ENCODE data around the gene GJC2.
"Not testable (repeated sequence)": the region's sequence is repeated elsewhere in the genome, so short reads cannot be mapped to it uniquely, and the experiment has no call there.

Gene GJC2

GRCh38 chr1:228173528-228174481, 24.1 kb downstream of the GJC2 start:
- DNase-seq (ENCODE audit: low spot score), result peak; percentile 78

- DNase-seq (ENCODE audit: low spot score), result peak; percentile 82
Observed at GRCh38 chr1:228174482-228175315, 25.0 kb downstream of the GJC2 start.

GRCh38 chr1:228175316-228176023, 25.7 kb downstream of the GJC2 start:
- DNase-seq (ENCODE audit: low spot score), result peak; percentile 60

- DNase-seq (ENCODE audit: low spot score), result peak; percentile 37
Observed at GRCh38 chr1:228176024-228176395, 26.3 kb downstream of the GJC2 start.

GRCh38 chr1:228176461-228177182, 26.9 kb downstream of the GJC2 start:
- no peak for DNase-seq (ENCODE audit: low spot score)

GRCh38 chr1:228177183-228177475, 27.4 kb downstream of the GJC2 start:
- peak; percentile 50 for DNase-seq (ENCODE audit: low spot score)

- DNase-seq (ENCODE audit: low spot score), result peak; percentile 68
Observed at GRCh38 chr1:228177721-228178710, 28.3 kb downstream of the GJC2 start.

- DNase-seq (ENCODE audit: low spot score), result peak; percentile 94
Observed at GRCh38 chr1:228178737-228179684, 29.3 kb downstream of the GJC2 start.

GRCh38 chr1:228180271-228180958, 30.7 kb downstream of the GJC2 start:
- peak; percentile 87 for DNase-seq (ENCODE audit: low spot score)

GRCh38 chr1:228180959-228181644, 31.4 kb downstream of the GJC2 start:
- peak; percentile 79 for DNase-seq (ENCODE audit: low spot score)

- peak; percentile 37 for DNase-seq (ENCODE audit: low spot score)
Observed at GRCh38 chr1:228181645-228182034, 31.9 kb downstream of the GJC2 start.

GRCh38 chr1:228182296-228183030, 32.7 kb downstream of the GJC2 start:
- no peak for DNase-seq (ENCODE audit: low spot score)

GRCh38 chr1:228184152-228184551, 34.4 kb downstream of the GJC2 start:
- DNase-seq (ENCODE audit: low spot score), result no peak

GRCh38 chr1:228185641-228185965, 35.9 kb downstream of the GJC2 start:
- DNase-seq (ENCODE audit: low spot score), result no peak

- not testable (repeated sequence) for DNase-seq (ENCODE audit: low spot score)
Observed at GRCh38 chr1:228188249-228188648, 38.5 kb downstream of the GJC2 start.

- no peak for DNase-seq (ENCODE audit: low spot score)
Observed at GRCh38 chr1:228190182-228190581, 40.5 kb downstream of the GJC2 start.

- no peak for DNase-seq (ENCODE audit: low spot score)
Observed at GRCh38 chr1:228190778-228191177, 41.0 kb downstream of the GJC2 start.

GRCh38 chr1:228194436-228194835, 44.7 kb downstream of the GJC2 start:
- DNase-seq (ENCODE audit: low spot score), result no peak
